Osteoblast (primary cell): ENCODE measurements around the gene SYDE1. TPM values are rescaled to one million over a fixed set of nuclear protein-coding genes. Genes with fewer than 3 reads are reported as not detected.
A peak's percentile ranks its signal among the peaks of the same experiment; 100 is the strongest.

Experiments used
- DNase-seq: peaks from one replicate; pipeline ENCODE4 v3.0.0; 2011; ENCODE audit warnings: low spot score, mixed read lengths; ENCODE audit not compliant: insufficient read length; ENCODE audit errors: missing footprints
- H2AFZ ChIP-seq: 2 replicates; pipeline ENCODE4 v1.6.0; 2011; ENCODE audit warnings: mild to moderate bottlenecking, low read length
- H3K27ac ChIP-seq: 2 replicates; pipeline ENCODE4 v1.5.1; 2011; ENCODE audit warnings: mild to moderate bottlenecking, low read depth, low read length, moderate library complexity
- H3K27me3 ChIP-seq: 2 replicates; pipeline ENCODE4 v1.6.0; 2012; ENCODE audit warnings: mild to moderate bottlenecking, control low read depth, inconsistent platforms, low read length, moderate library complexity; ENCODE audit not compliant: insufficient read depth
- H3K36me3 ChIP-seq: 2 replicates; pipeline ENCODE4 v1.5.1; 2011; ENCODE audit warnings: mild to moderate bottlenecking, low read length, control low read depth, moderate library complexity; ENCODE audit not compliant: insufficient read depth
- H3K4me1 ChIP-seq: 2 replicates; pipeline ENCODE4 v1.5.1; 2011; ENCODE audit warnings: mild to moderate bottlenecking, low read length, control low read depth, moderate library complexity; ENCODE audit not compliant: insufficient read depth
- H3K4me2 ChIP-seq: 2 replicates; pipeline ENCODE4 v1.6.0; 2011; ENCODE audit warnings: mild to moderate bottlenecking, low read length; ENCODE audit not compliant: insufficient read depth
- H3K4me3 ChIP-seq: fragments of 200-600 bp; sonication (generic); 3 replicates; pipeline ENCODE4 v1.5.1; 2012; ENCODE audit warnings: mild to moderate bottlenecking, low read length, inconsistent platforms; ENCODE audit not compliant: insufficient read depth
- H3K79me2 ChIP-seq: 2 replicates; pipeline ENCODE4 v1.6.0; 2012; ENCODE audit warnings: mild to moderate bottlenecking, low read length, control low read depth, inconsistent platforms; ENCODE audit not compliant: insufficient read depth
- H3K9me3 ChIP-seq: 2 replicates; pipeline ENCODE4 v1.5.1; 2011; ENCODE audit warnings: low read depth, low read length, control low read depth
- H4K20me1 ChIP-seq: 2 replicates; pipeline ENCODE4 v1.6.0; 2012; ENCODE audit warnings: mild to moderate bottlenecking, low read length, control low read depth; ENCODE audit not compliant: insufficient read depth
- CTCF ChIP-seq: IDR thresholded peaks from 2 replicates; pipeline ENCODE4 v1.5.1; 2011; ENCODE audit warnings: mild to moderate bottlenecking, low read depth, low read length, moderate library complexity; ENCODE audit errors: extremely low read depth
- total RNA-seq: library from RNA; depleted of rRNA; stranded (reverse); fragments of >200 nt; gene quantifications from 2 replicates; pipeline ENCODE4 v1.2.3, GENCODE V29; 2012

Gene SYDE1
- total RNA-seq, 1 donor, result 56.8 TPM

- TF ChIP-seq CTCF, result no peak
- Histone ChIP-seq H3K4me3 (no peak overlapping the region), H3K79me2 (no peaks in the 10 kb centered on the region), H3K27me3 (no peaks in the 10 kb centered on the region), H3K4me2 (no peak overlapping the region), H3K36me3 (no peaks in the 10 kb centered on the region), H3K4me1 (peaks cover 5% of the 10 kb centered on the region), H3K9me3 (no peaks in the 10 kb centered on the region), H4K20me1 (no peaks in the 10 kb centered on the region), H2AFZ (no peak overlapping the region), H3K27ac (no peak overlapping the region)
- DNase-seq, result no peak
These were observed 29.2 kb downstream of the SYDE1 start for GRCh38 chr19:15136234-15136954.

GRCh38 chr19:15137777-15138176 lies 30.6 kb downstream of the SYDE1 start:
- Histone ChIP-seq H2AFZ (peak overlapping the region; percentile 82), H3K4me3 (no peak overlapping the region), H3K36me3 (no peaks in the 10 kb centered on the region), H3K79me2 (no peaks in the 10 kb centered on the region), H3K27ac (peak overlapping the region; percentile 13), H3K27me3 (no peaks in the 10 kb centered on the region), H3K4me1 (peaks cover 5% of the 10 kb centered on the region), H3K4me2 (no peak overlapping the region), H3K9me3 (no peaks in the 10 kb centered on the region), H4K20me1 (no peaks in the 10 kb centered on the region)
- DNase-seq, result no peak
- no peak for TF ChIP-seq CTCF

GRCh38 chr19:15138427-15138826 lies 31.2 kb downstream of the SYDE1 start:
- DNase-seq, result peak; percentile 83
- TF ChIP-seq CTCF, result no peak
- Histone ChIP-seq H3K4me3 (no peak overlapping the region), H3K36me3 (no peaks in the 10 kb centered on the region), H3K79me2 (no peaks in the 10 kb centered on the region), H3K4me2 (no peak overlapping the region), H3K4me1 (peaks cover 5% of the 10 kb centered on the region), H3K27me3 (no peaks in the 10 kb centered on the region), H2AFZ (peak overlapping the region; percentile 82), H3K27ac (no peak overlapping the region), H3K9me3 (no peaks in the 10 kb centered on the region), H4K20me1 (no peaks in the 10 kb centered on the region)

- Histone ChIP-seq H3K9me3 (no peaks in the 10 kb centered on the region), H3K4me2 (no peak overlapping the region), H3K4me1 (peaks cover 5% of the 10 kb centered on the region), H3K27ac (no peak overlapping the region), H4K20me1 (no peaks in the 10 kb centered on the region), H3K4me3 (no peak overlapping the region), H2AFZ (no peak overlapping the region), H3K79me2 (no peaks in the 10 kb centered on the region), H3K36me3 (no peaks in the 10 kb centered on the region), H3K27me3 (no peaks in the 10 kb centered on the region)
- no peak for TF ChIP-seq CTCF
- no peak for DNase-seq
These were observed 33.9 kb downstream of the SYDE1 start for GRCh38 chr19:15141143-15141542.
